ENCODE measurements around the gene F10. TPM values are rescaled to one million over a fixed set of nuclear protein-coding genes. Genes with fewer than 3 reads are reported as not detected.

The F10 gene
- total and polyA plus RNA-seq, 2 of the 13 experiments (the other 11 are each of a cell fraction or from before 2014, with no cell fraction given), result 58.4 to 237 TPM

DNA sequence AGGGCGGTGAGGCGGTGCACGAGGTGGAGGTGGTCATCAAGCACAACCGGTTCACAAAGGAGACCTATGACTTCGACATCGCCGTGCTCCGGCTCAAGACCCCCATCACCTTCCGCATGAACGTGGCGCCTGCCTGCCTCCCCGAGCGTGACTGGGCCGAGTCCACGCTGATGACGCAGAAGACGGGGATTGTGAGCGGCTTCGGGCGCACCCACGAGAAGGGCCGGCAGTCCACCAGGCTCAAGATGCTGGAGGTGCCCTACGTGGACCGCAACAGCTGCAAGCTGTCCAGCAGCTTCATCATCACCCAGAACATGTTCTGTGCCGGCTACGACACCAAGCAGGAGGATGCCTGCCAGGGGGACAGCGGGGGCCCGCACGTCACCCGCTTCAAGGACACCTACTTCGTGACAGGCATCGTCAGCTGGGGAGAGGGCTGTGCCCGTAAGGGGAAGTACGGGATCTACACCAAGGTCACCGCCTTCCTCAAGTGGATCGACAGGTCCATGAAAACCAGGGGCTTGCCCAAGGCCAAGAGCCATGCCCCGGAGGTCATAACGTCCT, 26.4 kb downstream of the F10 start (continued):
- TF ChIP-seq PAX8 (CRISPR knock-in tag; IDR thresholded peaks at IDR 0.05; ENCODE audit: borderline replicate concordance), result no peak
- TF ChIP-seq, protein P1, sequence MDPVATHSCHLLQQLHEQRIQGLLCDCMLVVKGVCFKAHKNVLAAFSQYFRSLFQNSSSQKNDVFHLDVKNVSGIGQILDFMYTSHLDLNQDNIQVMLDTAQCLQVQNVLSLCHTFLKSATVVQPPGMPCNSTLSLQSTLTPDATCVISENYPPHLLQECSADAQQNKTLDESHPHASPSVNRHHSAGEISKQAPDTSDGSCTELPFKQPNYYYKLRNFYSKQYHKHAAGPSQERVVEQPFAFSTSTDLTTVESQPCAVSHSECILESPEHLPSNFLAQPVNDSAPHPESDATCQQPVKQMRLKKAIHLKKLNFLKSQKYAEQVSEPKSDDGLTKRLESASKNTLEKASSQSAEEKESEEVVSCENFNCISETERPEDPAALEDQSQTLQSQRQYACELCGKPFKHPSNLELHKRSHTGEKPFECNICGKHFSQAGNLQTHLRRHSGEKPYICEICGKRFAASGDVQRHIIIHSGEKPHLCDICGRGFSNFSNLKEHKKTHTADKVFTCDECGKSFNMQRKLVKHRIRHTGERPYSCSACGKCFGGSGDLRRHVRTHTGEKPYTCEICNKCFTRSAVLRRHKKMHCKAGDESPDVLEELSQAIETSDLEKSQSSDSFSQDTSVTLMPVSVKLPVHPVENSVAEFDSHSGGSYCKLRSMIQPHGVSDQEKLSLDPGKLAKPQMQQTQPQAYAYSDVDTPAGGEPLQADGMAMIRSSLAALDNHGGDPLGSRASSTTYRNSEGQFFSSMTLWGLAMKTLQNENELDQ (CRISPR knock-in tag; IDR thresholded peaks at IDR 0.05; ENCODE audit: borderline replicate concordance), result no peak
- TF ChIP-seq, protein P2, sequence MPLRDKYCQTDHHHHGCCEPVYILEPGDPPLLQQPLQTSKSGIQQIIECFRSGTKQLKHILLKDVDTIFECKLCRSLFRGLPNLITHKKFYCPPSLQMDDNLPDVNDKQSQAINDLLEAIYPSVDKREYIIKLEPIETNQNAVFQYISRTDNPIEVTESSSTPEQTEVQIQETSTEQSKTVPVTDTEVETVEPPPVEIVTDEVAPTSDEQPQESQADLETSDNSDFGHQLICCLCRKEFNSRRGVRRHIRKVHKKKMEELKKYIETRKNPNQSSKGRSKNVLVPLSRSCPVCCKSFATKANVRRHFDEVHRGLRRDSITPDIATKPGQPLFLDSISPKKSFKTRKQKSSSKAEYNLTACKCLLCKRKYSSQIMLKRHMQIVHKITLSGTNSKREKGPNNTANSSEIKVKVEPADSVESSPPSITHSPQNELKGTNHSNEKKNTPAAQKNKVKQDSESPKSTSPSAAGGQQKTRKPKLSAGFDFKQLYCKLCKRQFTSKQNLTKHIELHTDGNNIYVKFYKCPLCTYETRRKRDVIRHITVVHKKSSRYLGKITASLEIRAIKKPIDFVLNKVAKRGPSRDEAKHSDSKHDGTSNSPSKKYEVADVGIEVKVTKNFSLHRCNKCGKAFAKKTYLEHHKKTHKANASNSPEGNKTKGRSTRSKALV (CRISPR knock-in tag; IDR thresholded peaks at IDR 0.05), result no peak
- no peak for TF ChIP-seq PCBP2 (optimal IDR thresholded peaks at IDR 0.05; ENCODE audit: low read depth, low read length, poor library complexity, severe bottlenecking)
- no peak for TF ChIP-seq ADNP (CRISPR knock-in tag; IDR thresholded peaks at IDR 0.05)
- no peak for TF ChIP-seq CHD2 (IDR thresholded peaks at IDR 0.05; ENCODE audit: low read depth, low read length)
- TF ChIP-seq, protein P3, sequence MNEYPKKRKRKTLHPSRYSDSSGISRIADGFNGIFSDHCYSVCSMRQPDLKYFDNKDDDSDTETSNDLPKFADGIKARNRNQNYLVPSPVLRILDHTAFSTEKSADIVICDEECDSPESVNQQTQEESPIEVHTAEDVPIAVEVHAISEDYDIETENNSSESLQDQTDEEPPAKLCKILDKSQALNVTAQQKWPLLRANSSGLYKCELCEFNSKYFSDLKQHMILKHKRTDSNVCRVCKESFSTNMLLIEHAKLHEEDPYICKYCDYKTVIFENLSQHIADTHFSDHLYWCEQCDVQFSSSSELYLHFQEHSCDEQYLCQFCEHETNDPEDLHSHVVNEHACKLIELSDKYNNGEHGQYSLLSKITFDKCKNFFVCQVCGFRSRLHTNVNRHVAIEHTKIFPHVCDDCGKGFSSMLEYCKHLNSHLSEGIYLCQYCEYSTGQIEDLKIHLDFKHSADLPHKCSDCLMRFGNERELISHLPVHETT (CRISPR knock-in tag; conservative IDR thresholded peaks at IDR 0.05), result no peak
- TF ChIP-seq CBFB (CRISPR knock-in tag; IDR thresholded peaks at IDR 0.05), result no peak
- TF ChIP-seq ZNF160 (CRISPR knock-in tag; IDR thresholded peaks at IDR 0.05), result no peak
- TF ChIP-seq, protein P4, sequence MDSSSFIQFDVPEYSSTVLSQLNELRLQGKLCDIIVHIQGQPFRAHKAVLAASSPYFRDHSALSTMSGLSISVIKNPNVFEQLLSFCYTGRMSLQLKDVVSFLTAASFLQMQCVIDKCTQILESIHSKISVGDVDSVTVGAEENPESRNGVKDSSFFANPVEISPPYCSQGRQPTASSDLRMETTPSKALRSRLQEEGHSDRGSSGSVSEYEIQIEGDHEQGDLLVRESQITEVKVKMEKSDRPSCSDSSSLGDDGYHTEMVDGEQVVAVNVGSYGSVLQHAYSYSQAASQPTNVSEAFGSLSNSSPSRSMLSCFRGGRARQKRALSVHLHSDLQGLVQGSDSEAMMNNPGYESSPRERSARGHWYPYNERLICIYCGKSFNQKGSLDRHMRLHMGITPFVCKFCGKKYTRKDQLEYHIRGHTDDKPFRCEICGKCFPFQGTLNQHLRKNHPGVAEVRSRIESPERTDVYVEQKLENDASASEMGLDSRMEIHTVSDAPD (CRISPR knock-in tag; IDR thresholded peaks at IDR 0.05), result no peak
- peak; percentile 54; the same call in 1 of the 2 replicates for TF ChIP-seq DNMT1 (CRISPR knock-in tag; IDR thresholded peaks at IDR 0.05)
- TF ChIP-seq, protein P5, sequence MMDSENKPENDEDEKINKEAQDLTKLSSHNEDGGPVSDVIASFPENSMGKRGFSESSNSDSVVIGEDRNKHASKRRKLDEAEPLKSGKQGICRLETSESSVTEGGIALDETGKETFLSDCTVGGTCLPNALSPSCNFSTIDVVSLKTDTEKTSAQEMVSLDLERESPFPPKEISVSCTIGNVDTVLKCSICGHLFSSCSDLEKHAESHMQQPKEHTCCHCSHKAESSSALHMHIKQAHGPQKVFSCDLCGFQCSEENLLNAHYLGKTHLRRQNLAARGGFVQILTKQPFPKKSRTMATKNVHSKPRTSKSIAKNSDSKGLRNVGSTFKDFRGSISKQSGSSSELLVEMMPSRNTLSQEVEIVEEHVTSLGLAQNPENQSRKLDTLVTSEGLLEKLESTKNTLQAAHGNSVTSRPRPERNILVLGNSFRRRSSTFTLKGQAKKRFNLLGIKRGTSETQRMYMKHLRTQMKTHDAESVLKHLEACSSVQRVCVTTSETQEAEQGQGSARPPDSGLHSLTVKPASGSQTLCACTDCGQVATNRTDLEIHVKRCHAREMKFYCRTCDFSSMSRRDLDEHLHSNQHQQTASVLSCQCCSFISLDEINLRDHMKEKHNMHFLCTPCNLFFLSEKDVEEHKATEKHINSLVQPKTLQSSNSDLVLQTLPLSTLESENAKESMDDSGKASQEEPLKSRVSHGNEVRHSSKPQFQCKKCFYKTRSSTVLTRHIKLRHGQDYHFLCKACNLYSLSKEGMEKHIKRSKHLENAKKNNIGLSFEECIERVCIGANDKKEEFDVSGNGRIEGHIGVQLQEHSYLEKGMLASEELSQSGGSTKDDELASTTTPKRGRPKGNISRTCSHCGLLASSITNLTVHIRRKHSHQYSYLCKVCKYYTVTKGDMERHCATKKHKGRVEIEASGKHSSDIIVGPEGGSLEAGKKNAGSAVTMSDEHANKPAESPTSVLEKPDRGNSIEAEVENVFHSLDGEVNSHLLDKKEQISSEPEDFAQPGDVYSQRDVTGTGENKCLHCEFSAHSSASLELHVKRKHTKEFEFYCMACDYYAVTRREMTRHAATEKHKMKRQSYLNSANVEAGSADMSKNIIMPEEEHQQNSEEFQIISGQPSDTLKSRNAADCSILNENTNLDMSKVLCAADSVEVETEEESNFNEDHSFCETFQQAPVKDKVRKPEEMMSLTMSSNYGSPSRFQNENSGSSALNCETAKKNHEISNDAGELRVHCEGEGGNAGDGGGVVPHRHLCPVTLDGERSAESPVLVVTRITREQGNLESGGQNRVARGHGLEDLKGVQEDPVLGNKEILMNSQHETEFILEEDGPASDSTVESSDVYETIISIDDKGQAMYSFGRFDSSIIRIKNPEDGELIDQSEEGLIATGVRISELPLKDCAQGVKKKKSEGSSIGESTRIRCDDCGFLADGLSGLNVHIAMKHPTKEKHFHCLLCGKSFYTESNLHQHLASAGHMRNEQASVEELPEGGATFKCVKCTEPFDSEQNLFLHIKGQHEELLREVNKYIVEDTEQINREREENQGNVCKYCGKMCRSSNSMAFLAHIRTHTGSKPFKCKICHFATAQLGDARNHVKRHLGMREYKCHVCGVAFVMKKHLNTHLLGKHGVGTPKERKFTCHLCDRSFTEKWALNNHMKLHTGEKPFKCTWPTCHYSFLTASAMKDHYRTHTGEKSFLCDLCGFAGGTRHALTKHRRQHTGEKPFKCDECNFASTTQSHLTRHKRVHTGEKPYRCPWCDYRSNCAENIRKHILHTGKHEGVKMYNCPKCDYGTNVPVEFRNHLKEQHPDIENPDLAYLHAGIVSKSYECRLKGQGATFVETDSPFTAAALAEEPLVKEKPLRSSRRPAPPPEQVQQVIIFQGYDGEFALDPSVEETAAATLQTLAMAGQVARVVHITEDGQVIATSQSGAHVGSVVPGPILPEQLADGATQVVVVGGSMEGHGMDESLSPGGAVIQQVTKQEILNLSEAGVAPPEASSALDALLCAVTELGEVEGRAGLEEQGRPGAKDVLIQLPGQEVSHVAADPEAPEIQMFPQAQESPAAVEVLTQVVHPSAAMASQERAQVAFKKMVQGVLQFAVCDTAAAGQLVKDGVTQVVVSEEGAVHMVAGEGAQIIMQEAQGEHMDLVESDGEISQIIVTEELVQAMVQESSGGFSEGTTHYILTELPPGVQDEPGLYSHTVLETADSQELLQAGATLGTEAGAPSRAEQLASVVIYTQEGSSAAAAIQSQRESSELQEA (CRISPR knock-in tag; IDR thresholded peaks at IDR 0.05; ENCODE audit: not compliant biosample characterization), result no peak
- TF ChIP-seq GABPA (IDR thresholded peaks at IDR 0.05; ENCODE audit: low read depth, low read length), result no peak
- no peak for TF ChIP-seq GABPA (CRISPR knock-in tag; IDR thresholded peaks at IDR 0.05; ENCODE audit: low read depth)
